NCI-H2171 treated with DMSO at 0.1 percent for 48 hours (cell line): Measurements from ENCODE around the gene TBC1D24.
A peak's percentile ranks its signal among the peaks of the same experiment; 100 is the strongest.
"Not testable (repeated sequence)": the region's sequence is repeated elsewhere in the genome, so short reads cannot be mapped to it uniquely, and the experiment has no call there.

ENCODE experiments used
- DNase-seq: peaks from one replicate; lab custom pipeline; 2025; lab: John Stamatoyannopoulos, UW

TBC1D24 gene

DNA sequence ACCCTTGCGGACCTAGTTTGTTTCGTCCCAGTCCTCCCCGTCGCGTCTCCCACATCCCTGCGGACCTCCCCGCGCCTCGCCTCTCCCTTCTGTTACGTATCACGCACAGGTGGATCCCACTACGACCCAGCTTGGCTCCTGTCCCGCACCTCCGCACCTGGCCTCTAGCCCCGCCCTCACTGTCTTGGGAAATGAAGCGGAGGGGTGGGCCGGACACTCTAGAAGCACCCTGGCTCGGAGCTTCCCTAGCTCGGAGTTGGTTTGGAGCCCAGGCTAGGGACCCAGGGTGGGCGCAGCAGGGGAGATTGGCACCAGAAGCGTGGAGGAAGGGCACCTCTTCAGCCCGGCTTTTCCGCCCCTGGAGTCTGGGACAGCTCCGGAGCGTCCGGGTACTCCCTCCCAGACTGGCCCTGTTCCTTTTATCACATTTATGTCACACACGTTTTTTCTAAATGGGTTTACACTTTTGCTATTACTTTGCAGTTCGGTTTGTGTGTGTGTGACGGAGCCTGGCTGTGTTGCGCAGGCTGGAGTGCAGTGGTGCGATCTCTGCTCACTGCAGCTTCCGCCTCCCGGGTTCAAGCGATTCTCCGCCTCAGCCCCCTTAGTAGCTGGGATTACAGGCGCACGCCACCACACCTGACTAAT lies 57.7 kb downstream of the TBC1D24 start:
- peak; percentile 74 for DNase-seq

DNA sequence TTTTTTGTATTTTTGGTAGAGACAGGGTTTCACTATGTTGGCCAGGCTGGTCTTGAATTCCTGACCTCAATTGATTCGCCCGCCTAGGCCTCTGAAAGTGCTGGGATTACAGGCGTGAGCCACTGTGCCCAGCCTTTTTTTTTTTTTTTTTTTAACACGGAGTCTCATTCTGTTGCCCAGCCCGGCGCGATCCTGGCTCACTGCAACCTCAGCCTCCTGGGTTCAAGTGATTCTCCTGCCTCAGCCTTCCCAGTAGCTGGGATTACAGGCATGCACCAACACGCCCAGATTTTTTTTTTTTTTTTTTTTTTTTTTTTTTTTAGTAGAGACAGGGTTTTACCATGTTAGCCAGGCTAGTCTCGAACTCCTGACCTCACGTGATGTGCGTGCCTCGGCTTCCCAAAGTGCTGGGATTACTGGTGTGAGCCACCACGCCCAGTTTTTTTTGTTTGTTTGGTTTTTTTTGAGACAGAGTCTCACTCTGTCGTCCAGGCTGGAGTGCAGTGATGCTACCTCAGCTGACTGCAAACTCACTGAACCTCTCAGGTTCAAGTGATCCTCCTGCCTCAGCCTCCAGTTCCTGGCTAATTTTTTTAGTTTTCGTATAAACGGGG lies 58.3 kb downstream of the TBC1D24 start:
- peak; percentile 43 for DNase-seq

DNA sequence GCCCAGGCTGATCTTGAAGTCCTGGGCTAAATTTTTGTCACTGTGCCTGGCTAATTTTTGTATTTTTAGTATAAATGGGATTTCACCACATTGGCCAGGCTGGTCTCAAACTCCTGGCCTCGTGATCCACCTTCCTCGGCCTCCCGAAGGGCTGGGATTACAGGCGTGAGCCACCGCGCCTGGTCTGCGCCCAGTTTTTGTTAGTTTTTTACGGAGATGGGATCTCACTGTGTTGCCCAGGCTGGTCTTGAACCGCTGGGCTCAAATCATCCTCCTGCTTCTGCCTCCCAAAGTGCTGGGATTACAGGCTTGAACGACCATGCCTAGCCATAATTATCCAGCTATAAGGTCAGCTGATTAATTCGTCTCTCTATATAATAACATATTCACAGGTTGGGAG lies 59.0 kb downstream of the TBC1D24 start:
- no peak for DNase-seq

DNA sequence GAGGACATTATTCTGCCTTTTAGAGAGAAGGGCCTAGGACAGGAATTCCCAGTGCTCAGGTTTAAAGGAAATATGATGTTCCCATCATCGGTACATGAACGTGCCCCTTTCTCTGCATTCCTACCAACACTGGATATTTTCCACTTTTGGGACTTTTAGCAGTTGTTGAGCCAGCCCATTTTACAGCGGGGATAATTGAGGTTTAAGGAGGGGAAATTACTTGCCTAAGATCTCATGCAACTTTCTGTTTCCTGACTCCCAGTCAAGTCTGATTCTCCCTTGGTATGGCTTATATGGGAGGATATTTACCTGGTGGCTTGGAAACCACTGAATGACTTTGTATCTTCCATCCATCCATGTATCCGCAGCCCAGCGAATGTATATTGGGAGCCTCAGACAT lies 59.4 kb downstream of the TBC1D24 start:
- DNase-seq: not testable (repeated sequence)

DNA sequence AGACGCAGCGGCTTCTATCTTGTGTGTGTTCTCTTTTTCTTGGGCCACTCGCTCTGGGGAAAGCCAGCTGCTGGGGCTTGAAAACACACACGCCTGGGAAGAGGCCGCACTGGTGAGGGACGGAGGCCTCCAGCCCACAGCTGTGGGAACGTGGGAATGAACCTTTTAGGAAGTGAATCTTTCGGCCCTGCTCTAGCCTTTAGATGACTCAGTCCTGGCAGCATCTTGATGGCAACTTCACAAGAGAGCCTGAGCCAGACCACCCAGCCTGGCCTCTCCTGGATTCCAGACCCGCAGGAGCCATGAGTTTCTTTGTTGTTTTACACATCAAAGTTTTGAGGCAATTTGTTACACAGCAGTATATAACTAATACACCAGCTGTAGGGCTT lies 60.7 kb downstream of the TBC1D24 start:
- no peak for DNase-seq

DNA sequence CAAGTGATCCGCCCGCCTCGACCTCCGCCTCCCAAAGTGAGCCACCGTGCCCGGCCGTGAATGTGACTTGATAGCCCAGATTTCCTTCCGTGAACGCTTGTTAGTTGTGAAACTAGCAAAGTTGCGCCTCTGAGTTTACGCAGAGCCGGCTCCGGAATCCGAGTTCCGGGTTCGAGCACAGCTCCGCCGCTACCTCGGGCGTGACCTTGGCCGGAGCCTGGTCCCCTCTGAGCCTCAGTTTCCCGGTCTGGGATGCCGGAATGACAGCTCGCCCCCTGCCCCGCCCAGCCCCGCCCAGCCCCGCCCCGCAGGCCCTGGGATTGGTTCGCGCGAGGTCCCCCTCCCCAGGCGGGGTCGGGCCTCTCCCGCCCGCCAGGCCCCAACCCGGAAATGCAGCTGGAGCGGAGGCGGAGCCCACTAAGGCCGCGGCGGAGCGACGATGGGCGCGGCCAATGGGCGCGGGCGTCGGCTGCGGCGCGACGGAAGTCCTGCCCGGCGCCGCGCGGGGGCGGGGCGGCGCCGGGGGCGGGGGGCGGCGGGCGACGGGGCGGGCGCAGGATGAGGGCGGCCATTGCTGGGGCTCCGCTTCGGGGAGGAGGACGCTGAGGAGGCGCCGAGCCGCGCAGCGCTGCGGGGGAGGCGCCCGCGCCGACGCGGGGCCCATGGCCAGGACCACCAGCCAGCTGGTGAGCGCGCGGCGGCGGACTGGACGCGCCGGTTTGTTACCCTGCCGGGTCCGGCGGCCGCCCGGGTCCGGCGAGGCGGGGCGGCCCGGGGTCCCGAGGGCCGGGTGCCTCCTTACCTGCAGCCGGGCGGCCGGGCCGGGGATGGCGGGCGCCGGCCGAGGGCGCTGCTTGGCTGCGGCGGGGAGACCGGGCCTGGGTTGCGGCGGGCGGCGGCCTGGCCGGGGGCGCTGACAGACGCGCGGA lies 62.8 kb downstream of the TBC1D24 start, which contains the start of gene PDPK1:
PDPK1 (plus strand) TSS at position 571 of the 929 bp plus-strand sequence; CDS start at position 663, 92 bp downstream.
- DNase-seq: peak; percentile 90

DNA sequence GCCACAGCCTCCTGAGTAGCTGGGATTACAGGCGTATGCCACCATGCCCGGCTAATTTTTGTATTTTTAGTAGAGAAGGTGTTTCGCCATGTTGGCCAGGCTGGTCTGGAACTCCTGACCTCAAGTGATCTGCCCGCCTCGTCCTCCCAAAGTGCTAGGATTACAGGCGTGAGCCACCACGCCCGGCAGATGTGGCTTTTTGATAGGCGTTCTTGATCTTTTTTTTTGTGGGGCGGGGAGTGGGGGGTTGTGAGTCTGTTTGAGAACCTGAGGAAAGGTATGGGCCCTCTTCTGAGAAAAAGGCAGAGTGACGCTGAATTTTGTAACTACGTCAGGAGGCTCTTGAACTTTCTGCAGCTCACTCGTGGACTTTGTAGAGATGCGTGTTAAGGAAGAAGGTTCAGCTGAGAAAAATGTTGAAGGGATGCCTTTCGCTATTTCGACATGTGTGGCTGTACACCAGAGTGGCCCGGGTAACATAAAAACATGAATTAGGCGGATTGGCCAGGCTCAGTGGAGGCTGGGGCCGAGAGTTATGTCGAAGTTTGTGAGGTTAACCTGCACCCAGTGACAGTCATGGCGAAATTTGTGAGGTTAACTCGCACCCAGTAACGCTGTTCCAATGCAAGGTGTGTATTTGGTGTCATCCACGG lies 64.4 kb downstream of the TBC1D24 start:
- not testable (repeated sequence) for DNase-seq

DNA sequence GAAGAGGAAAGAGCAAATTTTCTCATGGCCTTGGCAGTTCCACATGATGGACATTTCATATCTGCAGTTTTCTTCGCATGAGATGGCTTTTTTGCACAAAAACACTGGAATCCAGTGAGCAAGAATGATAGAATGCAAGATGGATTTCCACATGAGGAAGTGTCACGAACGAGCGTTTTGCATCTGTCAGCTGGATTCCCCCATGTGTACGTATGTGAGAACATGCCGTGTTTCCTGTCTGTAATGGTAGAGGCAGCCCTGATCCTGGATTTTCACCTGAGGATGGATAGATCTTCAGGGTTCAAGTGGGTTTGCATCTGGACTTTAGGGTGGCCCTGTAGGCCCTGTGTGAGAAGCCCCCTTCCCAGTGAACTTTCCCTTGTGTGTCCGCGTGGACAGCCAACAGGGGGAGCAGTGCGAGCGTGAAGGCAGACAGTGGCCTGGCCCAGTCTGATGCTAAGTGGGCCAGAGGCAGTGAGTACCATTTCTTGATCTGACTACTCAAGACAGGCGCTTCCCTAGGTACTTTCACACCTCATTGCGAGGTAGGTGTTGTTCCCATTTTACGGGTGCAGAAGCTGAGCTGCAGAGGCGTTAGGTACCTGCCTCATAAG lies 65.0 kb downstream of the TBC1D24 start:
- not testable (repeated sequence) for DNase-seq

DNA sequence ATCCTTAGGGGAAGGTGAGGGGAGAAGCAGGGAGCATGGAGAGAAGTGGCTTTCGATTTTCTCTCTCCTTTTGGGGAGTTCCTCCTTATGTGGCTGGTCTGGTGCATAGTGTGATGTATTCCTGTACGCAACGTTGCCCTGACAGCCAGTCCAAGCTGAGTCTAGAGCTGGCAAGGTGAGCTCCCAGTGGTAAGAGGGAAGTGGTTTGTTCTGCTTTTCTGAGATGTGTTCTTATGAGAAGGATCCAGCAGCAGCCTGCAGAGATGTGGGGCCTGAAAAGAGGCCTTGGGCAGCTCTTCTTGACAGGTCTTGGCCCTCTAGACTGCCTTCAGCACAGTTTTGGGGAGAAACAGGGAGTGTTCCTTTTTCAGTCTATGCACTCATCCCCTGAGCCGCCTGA lies 66.0 kb downstream of the TBC1D24 start:
- not testable (repeated sequence) for DNase-seq

DNA sequence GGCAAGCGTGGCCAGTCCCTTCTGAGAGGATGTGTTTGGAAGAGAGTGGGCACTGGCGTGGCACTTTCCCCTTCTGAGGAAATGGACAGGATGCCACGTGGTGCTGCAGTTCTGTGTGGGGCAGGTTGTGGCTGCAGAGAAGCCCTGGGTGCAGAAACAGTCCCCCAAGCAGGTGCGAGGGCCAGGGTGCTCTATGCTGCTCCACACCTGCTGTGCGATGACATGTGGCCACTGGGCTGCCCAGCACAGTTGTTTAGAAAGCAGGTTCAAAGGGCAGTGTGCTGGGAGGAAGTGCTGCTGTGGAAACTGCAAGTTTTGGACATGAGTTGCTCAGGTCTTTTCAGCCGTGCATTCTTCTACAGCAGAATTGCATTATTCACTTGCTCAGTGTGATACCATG lies 66.5 kb downstream of the TBC1D24 start:
- DNase-seq: not testable (repeated sequence)

DNA sequence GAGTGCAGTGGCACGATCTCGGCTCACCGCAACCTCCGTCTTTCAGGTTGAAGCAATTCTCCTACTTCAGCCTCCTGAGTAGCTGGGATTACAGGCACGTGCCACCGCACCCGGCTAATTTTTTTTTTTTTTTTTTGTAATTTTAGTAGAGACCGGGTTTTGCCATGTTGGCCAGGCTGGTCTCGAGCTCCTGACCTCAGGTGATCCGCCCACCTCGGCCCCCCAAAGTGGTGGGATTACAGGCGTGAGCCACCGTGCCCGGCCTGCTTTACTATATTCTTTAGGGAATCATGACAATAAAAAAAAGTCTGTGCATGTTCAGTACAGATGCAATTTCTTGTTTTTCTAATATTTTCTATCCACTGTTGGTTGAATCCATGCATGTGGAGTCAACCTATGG lies 68.8 kb downstream of the TBC1D24 start:
- DNase-seq: not testable (repeated sequence)

DNA sequence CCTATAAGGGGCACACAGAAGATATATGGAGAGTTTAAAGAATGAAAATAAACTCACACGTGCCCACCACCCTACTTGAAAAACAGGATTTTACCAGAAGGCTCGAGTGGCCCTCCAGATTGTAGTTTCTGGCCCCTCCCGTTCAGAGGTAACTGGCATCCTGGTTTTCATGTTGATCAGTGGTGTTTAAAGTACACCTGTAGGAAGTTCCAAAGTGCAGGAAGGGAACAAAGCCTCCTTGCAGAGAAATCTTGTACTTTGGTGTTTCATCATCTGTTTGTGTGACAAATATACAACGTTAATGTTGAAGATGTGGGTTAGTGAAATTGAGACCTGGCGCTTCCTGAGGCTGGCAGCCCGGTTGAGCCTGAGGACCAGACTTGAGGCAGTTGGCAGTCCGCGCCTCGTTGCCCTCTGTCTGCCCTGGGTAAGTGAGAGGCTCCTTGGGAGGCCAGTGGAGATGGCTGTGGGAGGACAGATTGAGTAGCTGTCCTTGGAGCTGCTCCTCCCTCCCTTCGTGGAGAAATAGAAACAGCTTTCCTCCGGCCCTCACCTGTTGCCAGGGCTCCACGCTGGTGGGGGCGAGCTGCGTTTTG lies 75.5 kb downstream of the TBC1D24 start:
- not testable (repeated sequence) for DNase-seq

DNA sequence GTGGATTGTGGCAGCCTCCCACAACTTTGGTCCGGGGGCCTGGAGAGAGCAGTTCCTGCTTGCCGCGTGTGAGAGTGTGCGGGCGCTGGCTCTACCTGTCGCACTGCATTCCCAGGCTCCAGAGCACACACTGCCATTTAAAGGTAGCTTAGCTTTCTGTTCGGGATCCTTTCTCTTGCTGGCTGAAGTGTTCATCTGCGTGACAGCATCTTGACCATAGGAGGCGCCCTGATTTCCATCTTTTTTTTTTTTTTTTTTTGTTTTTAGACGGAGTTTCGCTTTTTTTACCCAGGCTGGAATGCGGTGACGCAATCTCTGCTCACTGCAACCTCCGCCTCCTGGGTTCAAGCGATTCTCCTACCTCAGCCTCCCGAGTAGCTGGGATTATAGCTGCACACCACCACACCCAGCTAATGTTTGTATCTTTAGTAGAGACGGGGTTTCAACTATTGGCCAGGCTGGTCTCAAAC lies 76.5 kb downstream of the TBC1D24 start:
- not testable (repeated sequence) for DNase-seq

DNA sequence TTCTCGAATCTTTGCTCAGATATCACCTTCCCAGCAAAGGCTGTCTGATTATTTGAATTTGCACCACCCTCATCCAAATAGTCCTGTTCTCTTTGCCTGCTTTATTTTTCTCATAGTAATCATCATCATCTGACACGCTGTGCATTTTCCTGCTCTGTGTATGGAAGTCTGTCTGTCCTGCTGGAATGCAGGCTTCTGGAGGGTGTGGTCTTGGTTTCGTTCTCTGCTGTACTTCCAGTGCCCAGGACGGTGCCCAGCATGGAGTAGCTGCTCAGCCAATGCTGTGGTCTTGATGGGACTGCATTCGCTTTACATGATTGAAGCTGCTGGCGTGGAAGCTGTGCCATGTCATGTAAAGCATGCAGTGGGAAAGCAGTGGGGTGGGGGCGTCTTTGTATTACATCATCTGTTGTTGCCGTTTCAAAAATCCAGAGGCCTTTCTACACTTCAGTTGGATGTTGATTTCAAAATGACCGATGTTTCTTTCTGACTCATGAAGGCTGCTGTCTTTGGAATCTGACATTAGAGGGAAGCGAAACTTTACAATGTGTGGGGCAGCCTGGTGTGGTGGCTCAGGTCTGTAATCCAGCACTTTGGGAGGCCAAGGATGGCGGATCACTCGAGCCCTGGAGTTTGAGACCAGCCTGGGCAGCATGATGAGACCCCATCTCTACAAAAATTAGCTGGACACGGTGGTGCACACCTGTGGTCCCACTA lies 79.9 kb downstream of the TBC1D24 start:
- DNase-seq: not testable (repeated sequence)
